ENCODE results near the gene KRTAP19-1.

KRTAP19-1 gene

DNA sequence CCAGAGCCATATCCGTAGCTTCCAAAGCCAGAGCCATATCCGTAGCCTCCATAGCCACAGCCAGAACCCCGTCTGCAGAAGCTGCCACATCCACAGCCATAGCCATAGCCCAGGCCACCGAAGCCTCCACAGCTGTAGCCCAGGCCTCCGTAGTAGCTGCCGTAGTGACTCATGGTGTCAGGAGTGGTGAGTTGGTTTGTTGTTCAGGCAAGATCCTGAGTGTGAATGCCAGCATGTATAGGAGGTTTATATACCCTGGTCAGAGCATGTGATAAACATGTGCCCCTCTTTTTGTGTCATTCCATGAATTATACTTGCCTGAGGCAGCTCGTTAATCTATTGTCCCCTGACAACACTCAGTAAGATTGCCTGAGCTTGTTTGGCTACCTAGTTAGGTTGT is at the start of gene KRTAP19-1:
KRTAP19-1 (minus strand) TSS at position 223 of the 400 bp plus-strand sequence; CDS start at position 173, 50 bp downstream.
- DNase-seq, result no peak

DNA sequence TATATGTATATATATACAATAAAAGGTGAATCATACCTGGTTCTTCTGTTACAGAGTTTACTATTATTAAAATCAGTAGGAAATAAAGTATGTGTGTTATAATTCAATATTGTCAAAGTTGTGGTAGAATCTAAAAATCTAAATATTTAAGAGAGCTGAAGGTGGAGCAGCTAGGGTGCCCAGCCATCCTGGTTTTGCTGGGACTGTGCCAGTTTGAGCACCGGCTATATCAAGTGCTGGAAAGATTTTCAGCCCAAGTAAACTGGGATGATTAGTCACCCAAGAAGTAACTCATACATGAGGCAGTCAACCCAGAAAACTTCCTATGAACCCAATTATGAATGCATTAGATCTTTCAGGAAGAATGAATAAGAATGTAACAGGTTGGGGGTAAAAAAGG is 38.7 kb upstream of the KRTAP19-1 start:
- no peak for DNase-seq

DNA sequence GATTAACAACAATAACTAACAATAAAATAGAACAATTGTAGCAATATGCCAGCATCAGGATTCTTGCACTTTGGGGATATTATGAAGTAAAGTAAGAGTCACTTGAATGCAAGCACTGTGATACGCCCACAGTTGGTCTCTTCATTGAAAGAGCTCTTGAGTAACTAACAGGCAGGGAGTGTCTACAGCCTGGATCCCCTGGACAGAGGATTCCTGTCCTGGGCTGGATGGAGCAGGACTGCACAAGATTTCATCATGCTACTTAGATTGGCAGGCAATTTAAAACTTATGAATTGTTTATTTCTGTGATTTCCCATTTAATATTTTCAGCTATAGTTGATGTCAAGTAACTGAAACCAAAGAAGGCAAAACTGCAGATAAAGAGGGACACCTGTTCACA is 35.5 kb upstream of the KRTAP19-1 start:
- no peak for DNase-seq

DNA sequence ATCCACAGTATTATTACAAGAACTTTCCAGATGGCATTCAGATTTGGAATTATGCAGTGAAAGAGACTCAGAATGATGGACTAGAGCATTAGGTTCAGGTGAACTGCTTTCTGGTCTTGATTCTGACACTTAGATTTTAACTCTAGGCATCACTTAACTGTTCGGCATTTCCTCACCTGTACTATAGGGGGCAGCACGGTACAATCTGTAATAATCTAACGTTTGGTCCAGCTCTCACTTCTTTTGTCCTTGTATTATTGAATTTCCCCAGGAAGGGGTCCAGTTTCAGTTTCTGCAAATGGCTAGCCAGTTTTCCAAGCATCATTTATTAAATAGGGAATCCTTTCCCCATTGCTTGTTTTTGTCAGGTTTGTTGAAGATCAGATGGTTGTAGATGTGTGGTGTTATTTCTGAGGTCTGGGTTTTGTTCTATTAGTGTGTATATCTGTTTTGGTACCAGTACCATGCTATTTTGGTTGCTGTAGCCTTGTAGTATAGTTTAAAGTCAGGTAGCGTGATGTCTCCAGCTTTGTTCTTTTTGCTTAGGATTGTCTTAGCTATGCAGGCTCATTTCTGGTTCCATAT is 25.5 kb upstream of the KRTAP19-1 start:
- peak; percentile 29 for DNase-seq

DNA sequence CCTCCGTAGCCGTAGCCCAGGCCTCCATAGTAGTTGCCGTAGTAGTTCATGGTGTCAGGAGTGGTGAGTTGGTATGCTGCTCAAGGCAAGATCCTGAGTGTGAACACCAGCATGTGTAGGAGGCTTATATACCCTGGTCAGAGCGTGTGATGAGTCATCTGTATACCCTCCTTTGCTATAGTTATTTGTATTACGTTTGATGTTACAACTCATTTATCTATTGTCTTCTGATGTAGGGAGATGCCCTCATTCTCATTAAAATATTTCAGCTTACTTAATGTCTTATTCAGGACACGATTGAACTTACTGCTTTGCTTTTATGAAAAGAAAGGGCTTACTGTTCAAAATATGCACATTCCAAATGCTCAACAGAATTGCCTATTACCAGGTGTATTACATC is 21.9 kb upstream of the KRTAP19-1 start, which contains the start of gene KRTAP19-5:
KRTAP19-5 (minus strand) TSS at position 101 of the 400 bp plus-strand sequence; CDS start at position 50, 51 bp downstream.
- DNase-seq, result no peak

DNA sequence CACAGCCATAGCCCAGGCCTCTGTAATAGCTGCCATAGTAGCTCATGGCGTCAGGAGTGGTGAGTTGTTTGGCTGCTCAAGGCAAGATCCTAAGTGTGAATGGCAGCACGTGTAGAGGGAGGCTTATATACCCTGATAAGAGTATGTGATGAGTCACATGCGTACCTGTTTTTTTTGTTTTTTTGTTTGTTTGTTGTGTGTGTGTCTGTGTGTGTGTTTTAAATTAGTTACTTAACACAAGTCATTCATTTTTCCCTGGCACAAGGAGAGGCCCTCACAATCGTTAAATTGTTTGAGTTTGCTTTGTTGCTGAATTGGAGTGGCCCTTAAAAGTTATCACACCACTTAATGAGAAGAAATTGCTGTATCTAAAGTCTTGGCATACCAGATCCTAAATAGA is 16.9 kb upstream of the KRTAP19-1 start, which contains the start of gene KRTAP19-4:
KRTAP19-4 (minus strand) TSS at position 101 of the 400 bp plus-strand sequence; CDS start at position 46, 55 bp downstream.
- DNase-seq, result no peak

DNA sequence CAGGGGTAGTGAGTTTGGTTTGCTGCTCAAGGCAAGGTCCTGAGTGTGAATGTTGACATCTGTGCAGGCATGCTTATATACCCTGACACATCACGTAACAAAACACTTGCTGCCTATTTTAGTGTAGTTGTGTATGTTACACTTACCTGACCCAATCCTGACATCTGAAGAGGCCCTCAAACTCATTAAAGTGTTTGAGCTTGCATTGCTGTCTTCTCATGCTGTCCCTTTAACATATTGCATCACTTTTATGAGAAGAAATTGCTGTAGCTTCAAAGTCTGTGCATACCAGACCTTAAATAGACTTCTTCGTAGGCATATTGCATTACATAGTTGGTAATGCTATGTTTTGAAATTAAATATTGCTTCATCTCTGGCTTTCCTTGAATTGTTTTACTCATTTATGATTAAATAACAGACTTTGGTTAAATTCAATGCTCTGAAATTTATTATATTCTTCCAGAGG is 11.8 kb upstream of the KRTAP19-1 start, which contains the start of gene KRTAP19-3:
KRTAP19-3 (minus strand) TSS at position 51 of the 466 bp plus-strand sequence. CDS start 56 bp downstream, outside the sequence.
- no peak for DNase-seq

DNA sequence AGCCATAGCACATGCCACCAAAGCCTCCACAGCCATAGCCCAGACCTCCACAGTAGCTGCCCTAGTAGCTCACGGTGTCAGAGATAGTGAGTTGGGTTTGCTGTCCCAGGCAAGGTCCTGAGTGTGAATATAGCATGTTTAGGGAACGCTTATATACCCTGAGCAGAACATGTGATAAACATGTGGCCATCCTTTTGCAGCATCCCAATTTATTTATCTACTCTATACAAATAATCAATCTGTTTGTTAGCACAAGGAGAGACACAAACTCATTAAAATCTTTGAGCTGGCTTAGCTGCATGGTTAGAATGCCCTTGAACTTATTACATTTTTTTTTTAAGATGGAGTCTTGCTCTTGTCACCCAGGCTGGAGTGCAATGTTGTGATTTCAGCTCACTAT is 7.2 kb upstream of the KRTAP19-1 start, which contains the start of gene KRTAP19-2:
KRTAP19-2 (minus strand) TSS at position 101 of the 400 bp plus-strand sequence; CDS start at position 13, 88 bp downstream.
- DNase-seq, result no peak

DNA sequence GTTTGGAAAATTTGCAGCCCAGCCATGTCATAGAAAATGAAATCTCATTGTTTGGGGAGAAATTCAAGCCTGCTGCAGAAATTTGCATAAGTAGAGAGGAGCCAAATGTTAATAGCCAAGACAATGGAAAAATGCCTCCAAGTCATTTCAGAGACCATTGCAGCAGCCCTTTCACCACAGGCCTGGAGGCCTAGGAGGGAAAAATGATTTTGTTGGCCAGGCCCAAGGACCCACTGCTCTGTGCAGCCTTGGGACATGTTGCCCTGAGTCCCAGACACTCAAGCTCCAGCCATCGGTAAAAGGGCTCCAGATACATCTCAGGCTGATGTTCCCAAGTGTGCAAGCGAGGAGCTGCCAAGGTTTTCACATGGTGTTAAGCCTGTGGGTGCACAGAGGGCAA is 6.0 kb upstream of the KRTAP19-1 start:
- DNase-seq, result no peak

DNA sequence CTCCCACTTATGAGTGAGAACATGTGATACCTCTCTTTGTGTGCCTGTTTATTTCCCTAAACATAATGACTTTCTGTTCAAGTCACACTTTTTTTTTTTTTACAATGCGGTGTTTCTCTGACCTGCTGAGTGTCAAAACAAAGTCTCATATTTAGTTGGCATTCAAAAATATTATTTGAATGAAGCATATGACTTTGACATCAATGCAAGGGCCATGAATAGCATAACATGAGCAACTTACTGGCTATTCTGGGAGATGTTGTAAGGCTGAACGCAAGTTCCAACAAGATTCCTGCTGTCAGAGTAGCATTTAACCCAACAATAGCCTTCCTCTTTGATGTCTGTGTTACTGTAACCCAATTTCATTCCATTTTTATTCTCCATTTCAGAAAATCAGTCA is 2.0 kb upstream of the KRTAP19-1 start:
- DNase-seq, result no peak

DNA sequence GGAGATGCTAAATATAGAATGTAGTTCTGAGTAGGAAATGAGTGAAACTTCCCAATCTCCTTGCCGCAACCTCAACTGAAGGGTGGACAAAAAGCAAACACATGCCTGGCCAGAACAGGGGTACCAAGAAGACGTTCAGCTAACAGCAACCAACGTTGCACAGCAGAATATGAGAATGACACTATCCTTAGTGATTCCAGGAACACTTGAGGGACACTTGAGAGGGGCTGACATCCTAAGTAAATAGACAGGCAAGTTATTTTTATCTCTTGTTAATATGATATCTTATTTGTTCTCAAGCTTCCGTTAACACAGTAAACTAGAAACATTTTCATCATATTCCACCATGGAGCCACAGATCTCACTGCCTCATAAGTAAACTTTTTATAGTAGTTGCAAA is 908 bp downstream of the KRTAP19-1 start:
- DNase-seq, result no peak

DNA sequence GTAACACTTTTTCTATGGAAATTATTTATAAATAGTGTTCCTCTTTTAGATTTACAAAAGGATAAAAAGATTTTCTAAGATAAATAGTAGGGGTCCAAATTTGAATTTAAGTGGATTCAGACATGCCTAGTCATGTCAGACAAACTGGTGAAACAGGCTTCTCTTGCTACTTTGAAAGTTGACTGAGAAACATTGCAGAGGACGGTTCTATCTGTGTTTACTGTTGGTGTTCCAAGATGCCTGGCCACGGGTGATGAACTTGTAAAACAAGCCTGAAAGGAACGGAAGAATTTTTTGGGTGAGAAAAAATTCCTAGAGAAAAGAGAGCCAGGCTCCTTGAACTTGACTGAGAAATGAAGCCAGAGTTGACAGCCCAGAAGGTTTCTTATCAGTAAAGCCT is 2.2 kb downstream of the KRTAP19-1 start:
- DNase-seq, result no peak

DNA sequence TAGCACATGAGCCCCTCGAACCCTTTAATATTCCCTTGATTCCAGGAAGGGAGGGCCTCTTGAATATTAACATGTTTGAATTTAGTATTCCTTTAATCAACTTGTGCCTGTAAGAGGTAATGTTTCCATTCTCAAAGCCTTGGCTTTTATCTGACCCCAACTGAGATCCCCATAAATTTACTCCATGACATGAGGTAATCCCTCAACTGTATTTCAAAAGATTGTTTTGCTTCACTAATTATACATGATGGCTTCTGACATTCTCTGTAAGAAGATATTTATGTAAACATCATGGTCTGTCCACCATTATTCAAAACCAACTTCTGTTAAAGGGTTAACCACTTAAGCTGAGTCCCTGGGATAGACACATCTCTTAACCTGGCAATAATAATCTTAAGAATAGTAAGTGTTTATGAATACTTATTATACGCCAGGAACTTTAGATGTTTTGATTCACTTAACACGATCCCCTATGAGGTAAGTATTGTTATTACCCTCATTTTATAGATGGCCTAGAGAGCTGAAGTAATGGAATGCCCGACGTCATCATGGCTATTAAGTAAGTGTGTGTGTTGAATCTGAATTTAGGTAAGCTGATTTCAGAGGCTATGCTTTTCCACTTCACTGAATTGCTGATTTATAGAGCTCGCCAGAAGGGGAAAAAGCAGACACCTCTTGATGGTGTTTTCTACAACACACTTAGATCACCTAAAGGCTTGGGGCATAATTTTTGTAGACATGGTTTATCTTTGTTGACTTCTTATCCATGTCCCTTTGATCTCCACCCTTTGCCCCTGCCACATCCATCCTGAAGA is 11.1 kb downstream of the KRTAP19-1 start:
- DNase-seq, result no peak

DNA sequence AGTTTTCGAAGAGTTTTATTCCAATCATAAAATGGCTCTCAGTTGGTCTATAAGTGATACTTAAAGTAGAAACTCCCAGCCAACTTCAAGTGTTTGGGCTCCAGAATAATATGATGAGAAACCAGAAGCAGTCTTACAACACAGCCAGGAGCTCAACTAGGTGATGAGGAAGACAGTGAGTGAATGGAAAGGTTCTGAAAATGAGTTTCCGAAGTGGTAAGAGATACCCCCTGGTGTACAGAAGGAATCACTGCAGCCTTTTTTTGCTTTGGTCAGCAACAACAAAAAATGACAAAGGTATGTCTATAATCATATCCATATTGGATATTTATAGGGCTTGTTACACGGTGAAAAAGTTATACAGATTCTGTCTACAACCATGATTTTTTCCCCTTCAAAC is 16.5 kb downstream of the KRTAP19-1 start:
- DNase-seq, result no peak

DNA sequence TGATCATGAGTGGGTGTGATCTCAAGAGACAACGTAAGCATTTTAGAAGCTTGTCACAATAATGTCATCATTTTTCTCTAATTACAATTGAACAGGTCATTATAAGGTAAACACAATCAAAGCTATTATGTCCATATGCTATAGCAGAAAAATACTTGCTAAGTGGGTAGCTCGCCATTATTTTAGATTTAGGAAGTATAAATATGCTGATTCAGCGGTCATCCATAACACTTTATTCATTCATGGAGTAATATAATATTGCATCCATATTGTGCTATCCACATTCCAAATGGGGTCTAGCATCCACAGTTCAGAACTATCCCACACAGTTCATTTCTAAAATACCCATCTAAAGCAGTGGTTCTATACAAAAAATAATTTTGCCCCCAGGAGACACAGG is 31.7 kb downstream of the KRTAP19-1 start:
- DNase-seq, result no peak

DNA sequence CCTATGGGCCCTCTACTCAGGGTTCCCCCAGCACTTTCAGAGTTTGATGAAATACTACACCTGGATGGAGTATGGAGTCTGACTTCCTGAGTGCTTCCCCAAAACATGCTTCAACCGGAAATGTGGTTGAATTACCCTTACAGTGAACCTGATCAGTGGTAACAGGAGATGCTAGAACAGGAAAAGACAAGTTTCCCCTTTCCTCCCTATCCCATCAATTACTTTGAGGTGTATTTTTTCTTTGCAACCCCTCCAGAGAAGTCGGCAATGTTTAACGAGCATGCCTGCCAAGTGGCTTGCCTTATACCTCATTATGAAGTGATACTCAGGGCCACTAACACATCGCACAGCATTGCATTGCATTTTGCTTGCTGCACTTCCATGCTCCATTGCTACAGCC is 33.1 kb downstream of the KRTAP19-1 start:
- no peak for DNase-seq

DNA sequence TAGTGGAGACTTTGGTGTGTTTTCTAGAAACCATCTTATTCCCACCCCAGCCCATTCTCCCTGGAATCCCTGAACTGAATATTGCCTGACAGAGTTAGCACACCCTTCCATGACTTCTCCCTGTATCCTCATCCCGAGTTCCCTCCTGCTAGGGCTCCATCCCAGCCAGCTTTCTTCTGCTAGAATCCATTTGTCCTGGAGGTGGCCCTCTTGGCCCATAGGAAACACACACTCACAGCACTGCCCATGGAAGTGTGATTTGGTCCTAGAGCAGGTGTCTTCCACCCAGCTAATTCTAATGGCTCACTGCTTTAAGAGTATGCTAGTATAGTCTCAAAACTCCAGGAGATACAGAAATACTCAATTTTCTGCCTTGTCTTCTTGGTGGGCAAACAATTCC is 36.0 kb downstream of the KRTAP19-1 start:
- no peak for DNase-seq

DNA sequence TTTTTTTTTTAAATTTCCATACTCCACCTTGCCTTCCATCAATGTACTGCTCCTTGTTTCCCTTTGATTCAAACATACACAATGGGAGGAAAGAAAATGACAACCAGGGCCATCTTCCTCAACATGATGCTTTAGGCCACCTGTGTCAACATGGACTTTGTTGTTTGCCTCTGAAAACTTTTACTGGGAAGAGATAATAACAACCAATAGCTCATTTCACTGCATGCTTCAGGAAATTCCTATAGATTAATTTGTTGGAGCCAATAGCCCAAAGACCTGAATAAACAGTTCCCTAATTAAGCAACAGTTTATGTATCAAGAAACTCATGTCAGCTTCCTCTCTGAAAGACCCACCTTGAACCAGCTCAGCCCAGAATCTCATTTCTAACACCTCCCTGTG is 36.9 kb downstream of the KRTAP19-1 start:
- DNase-seq, result no peak

DNA sequence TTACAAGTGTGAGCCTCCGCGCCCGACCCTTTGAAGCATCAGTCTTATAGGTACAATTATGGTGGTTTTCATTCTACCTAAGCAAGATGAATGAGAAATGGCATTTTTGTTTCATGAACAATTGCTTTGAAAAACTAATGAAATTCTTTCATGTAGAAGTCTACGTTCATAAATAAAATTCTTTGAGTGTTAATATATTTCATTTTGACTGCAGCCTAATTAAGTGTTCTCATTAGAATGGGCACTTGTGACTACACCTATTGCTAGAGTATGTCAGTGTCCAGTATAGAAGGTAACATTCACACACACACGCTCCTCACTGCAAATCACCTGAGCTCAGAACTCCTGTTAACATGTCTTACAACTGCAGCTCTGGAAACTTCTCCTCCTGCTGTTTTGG is 40.2 kb downstream of the KRTAP19-1 start, which contains the start of gene KRTAP15-1:
KRTAP15-1 (plus strand) TSS at position 301 of the 400 bp plus-strand sequence; CDS start at position 354, 53 bp downstream.
- no peak for DNase-seq

DNA sequence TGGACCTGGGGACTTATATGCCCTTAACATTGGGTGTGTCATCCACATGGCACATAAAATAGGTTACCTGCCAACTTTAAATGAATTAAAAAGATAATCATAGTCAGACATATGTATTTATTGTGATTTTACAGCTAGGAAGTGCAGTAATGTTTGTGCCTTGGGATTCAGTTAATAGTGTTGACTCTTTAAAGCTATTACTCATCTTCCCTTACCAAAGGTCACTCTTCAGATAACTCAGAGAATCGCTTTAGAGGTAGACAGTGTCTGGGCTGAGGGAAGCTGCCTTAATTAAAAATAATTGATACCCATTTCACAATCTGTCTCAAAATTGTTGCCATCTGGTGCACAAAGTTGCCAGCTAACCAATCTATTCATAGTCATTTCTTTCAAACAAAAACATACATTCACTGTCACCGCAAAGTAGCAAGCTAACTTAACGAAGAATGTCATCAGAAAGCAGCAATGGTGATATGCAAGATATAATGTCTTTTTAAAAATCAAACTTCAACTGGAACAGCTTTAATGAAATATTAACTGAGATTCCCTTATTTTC is 43.1 kb downstream of the KRTAP19-1 start:
- no peak for DNase-seq

DNA sequence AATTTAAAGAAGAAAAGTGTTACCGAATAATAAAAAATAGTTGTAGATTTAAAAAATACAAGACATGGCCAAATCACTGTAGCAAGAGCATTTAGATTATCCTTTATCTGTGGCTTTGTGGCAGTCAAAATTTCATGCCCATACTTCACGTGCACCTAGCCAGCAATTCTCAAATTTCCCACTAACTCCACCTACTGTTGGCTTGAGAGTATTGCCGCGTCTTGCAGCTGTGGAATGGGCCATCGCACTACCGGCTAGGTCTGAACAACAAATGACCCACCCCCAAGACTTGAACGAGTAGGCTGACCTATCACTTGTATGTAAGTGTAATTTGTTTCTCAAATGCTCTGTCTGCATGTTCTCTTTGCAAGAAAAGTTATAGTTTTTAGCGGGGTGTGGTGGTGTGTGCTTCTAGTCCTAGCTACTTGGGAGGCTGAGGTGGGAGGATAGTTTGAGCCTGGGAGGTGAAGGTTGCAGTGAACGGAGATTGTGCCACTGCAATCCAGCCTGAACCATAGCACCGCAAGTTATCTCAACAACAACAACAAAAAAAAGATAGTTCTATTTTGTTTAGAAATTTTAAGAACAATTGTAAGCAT is 46.0 kb downstream of the KRTAP19-1 start:
- peak; percentile 37 for DNase-seq

DNA sequence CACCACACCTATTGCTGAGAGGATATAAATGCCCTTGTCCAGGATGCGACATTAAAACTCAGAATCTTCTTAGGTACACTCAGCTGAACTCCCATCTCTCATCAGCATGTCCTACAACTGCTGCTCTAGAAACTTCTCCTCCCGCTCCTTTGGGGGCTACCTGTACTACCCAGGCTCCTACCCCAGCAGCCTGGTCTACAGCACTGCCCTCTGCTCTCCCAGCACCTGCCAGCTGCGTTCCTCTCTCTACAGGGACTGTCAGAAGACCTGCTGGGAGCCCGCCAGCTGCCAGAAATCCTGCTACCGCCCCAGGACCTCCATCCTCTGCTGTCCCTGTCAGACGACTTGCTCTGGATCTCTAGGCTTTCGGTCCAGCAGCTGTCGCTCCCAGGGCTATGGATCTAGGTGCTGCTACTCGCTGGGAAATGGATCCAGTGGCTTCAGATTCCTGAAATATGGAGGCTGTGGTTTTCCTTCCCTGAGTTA is 50.0 kb downstream of the KRTAP19-1 start, which contains the start of gene KRTAP13-4:
KRTAP13-4 (plus strand) TSS at position 51 of the 486 bp plus-strand sequence; CDS start at position 107, 56 bp downstream.
- no peak for DNase-seq

Data from activated CD4-positive, alpha-beta T cell treated with anti-CD3 and anti-CD28 coated beads, Interleukin-2, amount 50 U/mL, for 16 hours (primary cell).